DND-41 (cell line): ENCODE measurements around the gene EPHB2.

ENCODE experiments used
- EZH2 ChIP-seq: IDR thresholded peaks from 3 replicates; pipeline ENCODE4 v1.6.1; 2012; ENCODE audit warnings: borderline replicate concordance, low read depth, mild to moderate bottlenecking, moderate library complexity, low read length, inconsistent platforms; ENCODE audit not compliant: severe bottlenecking
- TF ChIP-seq, protein P1 (sequence below): IDR thresholded peaks from 2 replicates; pipeline ENCODE4 v1.5.1; 2012; ENCODE audit warnings: borderline replicate concordance, low read length, moderate library complexity, mild to moderate bottlenecking; ENCODE audit not compliant: poor library complexity, severe bottlenecking; ENCODE audit errors: extremely low read depth

DNA sequence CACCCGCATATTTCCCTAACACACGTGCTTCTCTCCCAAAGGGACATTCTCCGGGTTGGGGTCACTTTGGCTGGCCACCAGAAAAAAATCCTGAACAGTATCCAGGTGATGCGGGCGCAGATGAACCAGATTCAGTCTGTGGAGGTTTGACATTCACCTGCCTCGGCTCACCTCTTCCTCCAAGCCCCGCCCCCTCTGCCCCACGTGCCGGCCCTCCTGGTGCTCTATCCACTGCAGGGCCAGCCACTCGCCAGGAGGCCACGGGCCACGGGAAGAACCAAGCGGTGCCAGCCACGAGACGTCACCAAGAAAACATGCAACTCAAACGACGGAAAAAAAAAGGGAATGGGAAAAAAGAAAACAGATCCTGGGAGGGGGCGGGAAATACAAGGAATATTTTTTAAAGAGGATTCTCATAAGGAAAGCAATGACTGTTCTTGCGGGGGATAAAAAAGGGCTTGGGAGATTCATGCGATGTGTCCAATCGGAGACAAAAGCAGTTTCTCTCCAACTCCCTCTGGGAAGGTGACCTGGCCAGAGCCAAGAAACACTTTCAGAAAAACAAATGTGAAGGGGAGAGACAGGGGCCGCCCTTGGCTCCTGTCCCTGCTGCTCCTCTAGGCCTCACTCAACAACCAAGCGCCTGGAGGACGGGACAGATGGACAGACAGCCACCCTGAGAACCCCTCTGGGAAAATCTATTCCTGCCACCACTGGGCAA, 202.9 kb downstream of the EPHB2 start:
- TF ChIP-seq, protein P1, sequence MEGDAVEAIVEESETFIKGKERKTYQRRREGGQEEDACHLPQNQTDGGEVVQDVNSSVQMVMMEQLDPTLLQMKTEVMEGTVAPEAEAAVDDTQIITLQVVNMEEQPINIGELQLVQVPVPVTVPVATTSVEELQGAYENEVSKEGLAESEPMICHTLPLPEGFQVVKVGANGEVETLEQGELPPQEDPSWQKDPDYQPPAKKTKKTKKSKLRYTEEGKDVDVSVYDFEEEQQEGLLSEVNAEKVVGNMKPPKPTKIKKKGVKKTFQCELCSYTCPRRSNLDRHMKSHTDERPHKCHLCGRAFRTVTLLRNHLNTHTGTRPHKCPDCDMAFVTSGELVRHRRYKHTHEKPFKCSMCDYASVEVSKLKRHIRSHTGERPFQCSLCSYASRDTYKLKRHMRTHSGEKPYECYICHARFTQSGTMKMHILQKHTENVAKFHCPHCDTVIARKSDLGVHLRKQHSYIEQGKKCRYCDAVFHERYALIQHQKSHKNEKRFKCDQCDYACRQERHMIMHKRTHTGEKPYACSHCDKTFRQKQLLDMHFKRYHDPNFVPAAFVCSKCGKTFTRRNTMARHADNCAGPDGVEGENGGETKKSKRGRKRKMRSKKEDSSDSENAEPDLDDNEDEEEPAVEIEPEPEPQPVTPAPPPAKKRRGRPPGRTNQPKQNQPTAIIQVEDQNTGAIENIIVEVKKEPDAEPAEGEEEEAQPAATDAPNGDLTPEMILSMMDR: no peak
- no peak for TF ChIP-seq EZH2
